GM18502 (cell line): Measurements from ENCODE around the gene KNDC1.
"Not testable (repeated sequence)": the region's sequence is repeated elsewhere in the genome, so short reads cannot be mapped to it uniquely, and the experiment has no call there.

Experiments
- ATAC-seq: cut with Tn5 transposase; IDR thresholded peaks from one replicate; pipeline ENCODE4 v1.9.1; 2021; ENCODE audit warnings: mild to moderate bottlenecking; ENCODE audit not compliant: unreplicated experiment, poor library complexity

Gene KNDC1

DNA sequence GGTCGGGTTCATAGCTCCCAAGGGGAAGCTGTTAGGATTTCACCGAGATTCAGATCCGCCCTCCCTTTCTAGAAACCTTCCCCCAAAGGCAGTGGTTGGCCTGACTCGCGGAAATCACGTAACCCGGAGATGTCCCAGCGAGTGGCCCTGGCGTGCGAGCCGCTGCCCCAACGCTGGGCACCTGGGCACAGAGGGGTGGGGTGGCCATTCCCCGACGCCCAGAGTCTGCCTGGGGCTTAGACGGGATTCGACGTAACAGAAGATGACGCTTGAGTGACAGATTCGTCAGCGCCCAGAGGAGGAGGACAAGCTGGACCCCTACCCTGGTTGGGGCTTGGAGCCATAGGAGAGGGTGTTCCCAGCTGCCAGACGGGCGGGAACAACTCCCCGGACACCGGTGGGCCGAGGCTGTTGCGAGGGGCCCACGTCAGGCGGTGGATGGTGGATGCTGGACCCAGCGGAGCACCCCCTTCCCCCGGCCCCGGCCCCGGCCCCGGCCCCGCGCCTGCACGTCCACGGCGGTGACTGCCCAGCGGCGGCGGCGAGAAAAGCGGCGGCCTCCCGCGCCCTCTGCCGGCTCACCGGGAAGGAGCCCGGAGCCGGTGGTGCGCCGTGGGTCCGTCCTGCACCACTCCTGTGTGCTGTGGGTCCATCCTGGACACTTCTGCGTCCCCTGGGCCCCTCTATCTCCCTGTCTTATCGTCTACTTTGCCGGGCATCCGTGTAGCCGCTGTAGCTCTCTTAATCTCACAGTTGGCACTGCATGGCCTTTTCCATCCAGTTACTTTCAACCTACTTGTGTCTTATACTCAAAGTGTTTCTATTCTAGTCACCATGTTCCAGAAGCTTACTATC is 35.4 kb upstream of the KNDC1 start:
- no peak for ATAC-seq

- ATAC-seq, result no peak
Observed at GRCh38 chr10:133125901-133126300, 34.1 kb upstream of the KNDC1 start.

DNA sequence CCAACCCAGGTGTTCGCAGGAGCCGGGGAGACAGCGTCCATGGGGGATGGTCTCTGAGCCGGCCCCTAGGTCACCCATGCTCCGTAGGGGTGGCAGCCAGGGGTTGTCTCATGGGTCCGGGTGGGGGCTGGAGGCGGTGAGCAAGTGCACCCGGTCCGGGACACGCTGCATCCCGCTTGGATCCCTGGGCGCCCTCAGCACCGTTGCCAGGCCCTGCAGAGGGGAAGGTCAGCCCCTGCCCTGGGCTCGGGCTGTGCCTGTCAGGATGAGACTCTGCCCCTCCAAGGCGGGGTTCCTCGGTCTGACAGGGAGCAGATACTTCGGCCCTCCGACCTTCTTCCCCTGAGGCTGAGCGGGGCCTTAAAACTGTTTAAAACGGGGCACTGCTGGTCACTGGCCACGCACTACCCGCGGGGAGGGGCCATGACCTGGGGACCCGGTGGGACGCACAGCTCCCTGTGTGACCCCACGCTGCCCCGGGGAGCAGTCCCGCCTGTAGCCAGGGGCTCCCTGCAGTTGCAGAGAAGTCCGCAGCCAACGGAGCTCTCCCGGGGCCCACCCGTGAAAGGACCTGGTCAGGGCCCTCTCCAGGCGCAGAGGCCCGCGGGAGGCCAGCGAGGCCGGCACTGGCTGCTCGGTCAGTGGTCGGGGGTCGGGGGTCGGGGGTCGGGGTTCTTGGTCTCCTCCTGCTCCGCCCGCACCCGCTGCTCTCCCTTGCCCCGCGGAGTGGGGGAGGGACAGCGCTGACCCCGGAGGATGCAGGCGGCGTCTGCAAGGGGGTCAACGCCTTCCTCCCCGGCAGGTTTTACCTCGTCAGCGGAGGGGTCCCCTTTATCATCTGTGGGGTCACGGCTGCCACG is 33.4 kb upstream of the KNDC1 start:
- ATAC-seq, result no peak

DNA sequence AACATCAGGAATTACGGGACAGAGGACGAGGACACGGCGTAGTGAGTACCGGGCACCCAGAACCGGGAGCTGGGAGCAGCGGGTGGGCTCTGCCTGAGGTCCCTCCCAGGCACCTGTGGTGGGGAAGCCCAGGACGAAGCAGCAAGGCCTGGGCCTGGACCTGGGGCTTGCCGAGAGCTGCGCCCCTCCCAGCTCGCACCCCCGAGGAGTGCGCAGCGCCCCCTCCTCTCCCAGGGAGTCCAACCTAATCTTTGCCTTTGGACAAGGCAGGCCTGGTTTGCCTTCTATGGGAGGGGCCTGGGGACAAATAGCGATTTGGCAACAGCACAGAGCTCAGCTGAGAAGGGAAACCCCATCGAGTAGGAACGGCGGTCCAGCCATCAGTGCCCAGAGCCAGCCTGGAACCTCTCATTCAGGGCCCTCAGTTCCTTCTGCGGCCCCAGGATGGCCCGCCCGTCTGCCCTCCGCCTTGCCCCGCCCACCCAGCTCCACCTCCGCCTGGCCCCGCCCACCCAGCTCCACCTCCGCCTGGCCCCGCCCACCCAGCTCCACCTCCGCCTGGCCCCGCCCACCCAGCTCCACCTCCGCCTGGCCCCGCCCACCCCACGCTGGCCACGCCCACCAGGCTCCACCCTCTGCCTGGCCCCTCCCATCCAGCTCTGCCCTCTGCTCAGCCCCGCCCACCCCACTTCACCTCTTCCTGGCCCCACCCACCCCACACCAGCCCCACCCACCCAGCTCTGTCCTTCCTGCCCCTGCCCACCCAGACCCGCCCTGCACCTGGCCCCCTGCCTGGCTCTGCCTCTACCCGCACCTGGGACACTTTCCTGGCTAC is 32.5 kb upstream of the KNDC1 start:
- ATAC-seq, result no peak

DNA sequence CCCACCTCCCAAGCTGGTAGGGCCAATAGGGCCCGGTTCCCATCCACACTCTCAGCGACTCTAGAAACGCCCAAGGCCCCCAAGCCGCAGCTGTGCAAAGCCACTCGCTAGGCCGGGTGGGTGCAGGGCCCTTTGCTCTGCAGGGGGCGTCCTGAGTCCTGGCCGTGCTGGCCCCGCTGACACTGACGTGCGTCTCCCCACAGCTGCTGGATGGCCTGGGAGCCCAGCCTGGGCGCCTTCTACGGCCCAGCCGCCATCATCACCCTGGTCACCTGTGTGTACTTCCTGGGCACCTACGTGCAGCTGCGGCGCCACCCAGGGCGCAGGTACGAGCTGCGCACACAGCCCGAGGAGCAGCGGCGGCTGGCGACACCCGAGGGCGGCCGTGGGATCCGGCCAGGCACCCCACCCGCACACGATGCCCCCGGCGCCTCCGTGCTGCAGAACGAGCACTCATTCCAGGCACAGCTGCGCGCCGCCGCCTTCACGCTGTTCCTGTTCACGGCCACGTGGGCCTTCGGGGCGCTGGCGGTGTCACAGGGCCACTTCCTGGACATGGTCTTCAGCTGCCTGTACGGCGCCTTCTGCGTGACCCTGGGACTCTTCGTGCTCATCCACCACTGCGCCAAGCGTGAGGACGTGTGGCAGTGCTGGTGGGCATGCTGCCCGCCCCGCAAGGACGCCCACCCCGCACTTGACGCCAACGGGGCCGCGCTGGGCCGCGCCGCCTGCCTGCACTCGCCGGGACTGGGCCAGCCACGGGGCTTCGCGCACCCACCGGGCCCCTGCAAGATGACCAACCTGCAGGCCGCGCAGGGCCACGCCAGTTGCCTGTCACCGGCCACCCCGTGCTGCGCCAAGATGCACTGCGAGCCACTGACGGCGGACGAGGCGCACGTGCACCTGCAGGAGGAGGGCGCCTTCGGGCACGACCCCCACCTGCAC is 31.6 kb upstream of the KNDC1 start:
- ATAC-seq, result no peak

DNA sequence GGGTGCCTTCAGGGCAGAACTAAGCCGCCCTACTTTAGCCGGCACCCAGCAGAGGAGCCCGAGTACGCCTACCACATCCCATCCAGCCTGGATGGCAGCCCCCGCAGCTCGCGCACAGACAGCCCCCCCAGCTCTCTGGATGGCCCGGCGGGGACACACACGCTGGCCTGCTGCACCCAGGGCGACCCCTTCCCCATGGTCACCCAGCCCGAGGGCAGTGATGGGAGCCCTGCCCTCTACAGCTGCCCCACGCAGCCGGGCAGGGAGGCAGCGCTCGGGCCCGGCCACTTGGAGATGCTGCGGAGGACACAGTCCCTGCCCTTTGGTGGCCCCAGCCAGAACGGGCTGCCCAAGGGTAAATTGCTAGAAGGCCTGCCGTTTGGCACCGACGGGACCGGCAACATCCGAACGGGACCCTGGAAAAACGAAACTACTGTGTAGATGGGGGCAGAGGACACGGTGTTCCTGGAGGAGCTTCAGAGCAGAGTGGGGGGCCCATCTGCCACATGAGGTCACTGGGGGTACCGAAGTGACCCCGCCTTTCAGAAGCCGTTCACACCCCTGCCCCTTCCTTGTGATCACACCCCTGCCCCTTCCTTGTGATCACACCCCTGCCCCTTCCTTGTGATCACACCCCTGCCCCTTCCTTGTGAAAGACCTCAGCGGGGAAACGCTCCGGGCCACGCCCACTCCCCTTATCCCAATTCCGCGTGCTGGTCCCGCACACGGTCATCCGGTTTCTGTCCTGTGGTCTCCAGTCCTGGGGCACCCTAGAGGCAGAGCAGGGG is 30.8 kb upstream of the KNDC1 start:
- ATAC-seq, result no peak

DNA sequence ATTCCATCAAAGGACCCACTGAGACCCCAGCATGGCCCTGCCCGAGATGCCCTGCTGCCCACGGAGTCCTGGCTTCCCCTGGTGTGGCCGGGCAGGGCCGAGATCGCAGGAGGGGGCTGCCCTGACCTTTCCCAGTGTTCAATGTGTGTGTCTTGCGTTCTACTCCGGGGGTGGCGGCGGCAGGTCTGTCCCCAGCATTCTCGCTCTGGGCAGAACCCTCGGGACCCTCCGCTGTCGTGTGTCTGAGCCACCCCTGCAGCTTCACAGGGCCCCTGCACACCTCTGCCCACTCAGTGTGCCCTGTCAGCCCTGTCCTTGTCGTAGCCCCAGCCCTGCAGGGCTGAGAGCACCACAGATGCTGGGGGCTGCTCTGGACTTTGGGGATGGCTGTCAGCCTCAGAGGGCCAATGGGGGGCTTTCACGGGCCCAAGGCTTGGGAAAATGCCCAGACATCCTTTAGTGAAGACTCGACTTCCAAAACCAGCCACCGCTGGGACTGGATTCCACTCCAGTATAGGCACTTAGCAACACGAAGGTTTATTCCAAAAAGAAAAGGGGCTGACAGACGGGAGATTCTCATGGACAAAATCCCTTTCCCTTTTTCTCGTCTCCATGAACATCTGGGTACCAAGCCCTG is 30.0 kb upstream of the KNDC1 start:
- no peak for ATAC-seq

DNA sequence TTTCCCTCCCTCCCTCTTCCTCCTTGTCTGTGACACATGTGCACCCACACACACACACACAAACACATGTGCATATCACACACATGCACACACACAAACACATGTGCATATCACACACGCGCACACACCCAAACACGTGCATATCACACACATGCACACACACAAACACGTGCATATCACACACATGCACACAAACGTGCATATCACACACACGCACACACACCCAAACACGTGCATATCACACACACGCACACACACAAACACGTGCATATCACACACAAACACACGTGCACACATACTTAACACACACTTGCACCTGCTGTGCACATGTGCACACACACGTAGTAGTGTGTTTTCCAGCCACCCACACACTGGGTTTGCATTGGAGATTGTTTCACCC is 29.4 kb upstream of the KNDC1 start:
- ATAC-seq, result no peak

GRCh38 chr10:133131053-133131452 is 29.0 kb upstream of the KNDC1 start:
- ATAC-seq, result no peak

- no peak for ATAC-seq
Observed at GRCh38 chr10:133131734-133132472, 28.1 kb upstream of the KNDC1 start.

- no peak for ATAC-seq
Observed at GRCh38 chr10:133132473-133133291, 27.3 kb upstream of the KNDC1 start.

DNA sequence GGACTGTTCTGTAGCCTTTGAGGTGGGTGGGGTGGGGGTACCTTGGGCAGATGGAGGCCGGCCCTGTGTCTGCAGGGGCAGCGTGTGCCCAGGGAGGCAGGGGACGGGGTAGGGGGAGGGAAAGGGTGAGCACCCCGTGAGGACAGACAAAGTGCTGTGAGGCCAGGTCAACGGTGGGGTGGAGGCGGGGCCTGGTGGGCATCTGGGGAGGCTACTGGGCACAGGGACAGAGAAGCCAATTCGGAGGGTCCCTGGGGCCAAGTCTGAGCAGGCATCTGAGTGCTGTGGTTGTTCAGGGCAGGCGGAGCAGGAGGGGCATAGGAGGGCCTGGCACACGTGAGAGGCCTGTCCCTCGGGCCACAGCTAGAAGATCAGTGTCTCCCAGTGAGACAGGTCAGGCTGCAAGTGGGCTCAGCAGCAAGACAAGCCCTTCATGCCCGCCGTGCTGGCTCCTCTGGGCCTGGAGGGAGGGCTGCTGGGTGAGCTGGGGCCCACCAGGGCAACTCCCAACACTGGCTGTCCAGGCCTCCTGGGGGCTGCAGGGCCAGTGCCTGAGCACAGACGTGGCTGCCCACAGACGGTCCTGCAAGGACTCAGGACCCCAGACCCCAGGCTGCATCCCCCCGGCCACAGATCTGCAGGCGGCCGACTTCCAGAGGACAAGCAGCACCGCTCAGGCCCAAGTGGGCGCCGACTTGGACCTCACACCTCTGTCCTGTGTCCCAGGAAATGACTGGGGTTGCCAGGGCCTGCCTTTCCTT is 26.4 kb upstream of the KNDC1 start:
- ATAC-seq, result no peak

DNA sequence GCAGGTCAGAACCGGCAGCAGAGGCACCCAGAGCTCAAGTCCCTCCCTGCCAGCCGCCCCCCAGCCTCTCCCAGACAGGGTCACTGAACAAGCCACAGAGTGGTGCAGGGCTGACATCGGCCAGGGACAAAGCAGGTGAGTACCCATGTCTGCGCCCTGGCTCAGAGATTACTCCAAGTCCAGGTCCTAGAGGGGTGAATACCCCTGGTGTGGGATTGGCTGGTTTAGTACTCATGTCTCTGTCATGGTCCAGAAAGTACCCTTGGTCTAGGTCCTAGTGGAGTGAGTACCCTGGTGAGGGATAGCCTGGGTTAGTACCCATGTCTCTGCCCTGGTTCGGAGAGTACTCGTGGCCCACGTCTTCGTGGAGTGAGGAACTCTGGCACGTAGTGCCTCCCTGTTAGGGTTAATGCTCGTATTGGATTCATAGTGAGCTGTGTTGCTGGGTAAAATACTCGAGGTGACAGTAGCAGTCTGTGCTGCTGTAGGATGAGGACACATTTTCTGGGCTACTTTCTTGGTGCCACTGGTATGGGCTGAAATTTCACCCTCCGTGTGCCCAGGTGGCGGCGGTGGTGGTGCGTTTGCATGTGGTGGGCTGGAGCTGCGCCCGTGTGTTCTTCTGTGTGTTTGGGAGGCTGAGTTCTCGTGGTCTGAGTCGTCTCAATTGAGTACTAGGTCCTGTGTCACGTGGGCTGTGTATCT is 25.5 kb upstream of the KNDC1 start:
- no peak for ATAC-seq

GRCh38 chr10:133135116-133135465 is 24.9 kb upstream of the KNDC1 start:
- ATAC-seq, result no peak

GRCh38 chr10:133137486-133138145 is 22.4 kb upstream of the KNDC1 start:
- not testable (repeated sequence) for ATAC-seq
